Measurements from ENCODE around the gene VPS37C.

Gene VPS37C

DNA sequence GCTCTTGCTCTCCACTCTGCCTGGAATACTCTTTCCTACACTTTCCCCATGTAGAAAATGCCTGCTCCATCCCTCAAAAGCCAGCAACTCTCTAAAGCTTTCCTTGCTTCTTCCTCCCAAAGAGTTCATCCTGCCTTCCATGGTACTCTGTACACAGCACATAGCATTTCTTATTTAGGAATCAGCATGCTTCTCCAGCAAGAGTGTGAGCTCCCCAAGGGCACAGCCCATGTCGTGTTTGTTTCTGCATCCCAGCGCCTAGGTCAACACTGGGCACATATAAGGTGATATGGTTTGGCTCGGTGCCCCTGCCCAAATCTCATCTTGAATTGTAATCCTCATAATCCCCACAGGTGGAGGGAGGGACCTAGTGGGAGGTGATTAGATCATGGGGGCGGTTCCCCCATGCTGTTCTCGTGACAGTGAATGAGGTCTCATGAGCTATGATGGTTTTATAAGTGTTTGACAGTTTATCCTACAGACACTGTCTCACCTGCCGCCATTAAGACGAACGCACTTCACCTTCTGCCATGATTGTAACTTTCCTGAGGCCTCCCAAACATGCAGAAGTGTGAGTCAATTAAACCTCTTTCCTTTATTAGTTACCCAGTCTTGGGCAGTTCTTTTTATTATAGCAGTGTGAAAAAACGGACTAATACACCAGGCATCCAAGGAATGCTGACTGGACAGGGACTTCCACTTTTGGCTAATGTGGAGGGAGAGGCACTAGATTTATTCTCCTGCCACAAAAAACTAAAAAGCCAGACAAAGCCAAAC, 8.2 kb downstream of the VPS37C start:
- no peak for DNase-seq

GRCh38 chr11:61151545-61152252, 9.5 kb downstream of the VPS37C start:
- no peak for DNase-seq

- no peak for DNase-seq
Measured at GRCh38 chr11:61150706-61151544, 10.3 kb downstream of the VPS37C start.

- no peak for DNase-seq
Measured at GRCh38 chr11:61149624-61150615, 11.3 kb downstream of the VPS37C start.

DNA sequence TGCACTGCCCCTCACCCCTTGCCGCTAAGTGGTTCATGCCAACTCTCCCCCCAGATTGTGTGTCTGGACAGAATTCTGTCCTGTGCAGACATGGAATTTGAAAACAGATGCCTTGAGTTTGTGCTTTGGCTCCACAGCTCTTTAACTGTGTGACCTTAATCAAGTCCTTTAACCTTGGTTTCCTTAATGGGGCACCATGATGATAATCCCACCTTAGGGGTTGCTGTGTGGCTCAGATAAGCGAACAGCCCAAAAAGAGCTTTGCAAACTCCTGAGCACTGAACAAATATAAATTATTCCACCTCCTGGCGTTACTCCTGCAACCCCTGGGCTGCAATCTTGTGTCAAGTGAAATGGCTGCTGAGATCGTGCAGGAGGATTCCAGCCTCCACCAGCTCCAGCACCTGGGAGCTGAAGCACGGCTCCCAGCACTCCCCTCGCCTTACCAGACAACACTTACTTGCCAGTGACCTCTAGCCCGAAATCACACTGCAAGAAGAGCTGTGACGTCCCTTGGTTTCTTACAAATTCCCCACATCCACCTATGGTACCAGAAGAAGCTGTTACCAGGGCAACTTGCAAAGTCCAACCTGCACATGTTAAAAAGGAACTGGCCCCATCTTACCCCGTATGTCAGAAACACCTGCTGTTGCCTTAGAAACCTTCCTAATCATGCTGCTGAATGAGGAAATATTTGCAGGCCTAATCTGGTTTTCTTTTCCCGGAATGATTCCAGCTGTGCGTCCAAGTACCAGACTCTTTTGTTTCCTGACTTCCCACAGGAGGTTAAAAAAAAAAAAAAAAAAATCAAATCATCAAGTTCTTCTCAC, 13.2 kb downstream of the VPS37C start:
- DNase-seq: no peak

GRCh38 chr11:61147271-61147670, 14.0 kb downstream of the VPS37C start:
- no peak for DNase-seq

DNA sequence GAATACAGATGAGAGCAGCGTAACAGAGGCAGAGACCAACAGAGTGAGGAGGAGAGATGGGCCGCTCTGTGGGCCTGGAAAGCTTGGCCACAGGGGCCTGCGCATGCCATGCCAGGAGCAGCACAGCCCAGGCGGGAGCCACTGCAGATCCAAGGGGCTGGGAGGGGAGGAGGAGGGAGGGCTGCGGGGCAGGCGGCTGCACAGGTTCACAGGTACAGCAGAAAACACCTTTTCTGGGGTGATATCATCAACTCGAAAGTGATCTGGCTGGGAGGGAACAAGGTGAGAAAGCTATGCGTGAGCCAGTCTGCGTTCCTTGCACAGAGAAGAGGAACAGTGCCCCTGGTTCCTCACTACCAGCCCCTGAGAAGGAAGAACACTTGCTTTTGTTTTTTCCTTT, 14.8 kb downstream of the VPS37C start:
- no peak for DNase-seq

DNA sequence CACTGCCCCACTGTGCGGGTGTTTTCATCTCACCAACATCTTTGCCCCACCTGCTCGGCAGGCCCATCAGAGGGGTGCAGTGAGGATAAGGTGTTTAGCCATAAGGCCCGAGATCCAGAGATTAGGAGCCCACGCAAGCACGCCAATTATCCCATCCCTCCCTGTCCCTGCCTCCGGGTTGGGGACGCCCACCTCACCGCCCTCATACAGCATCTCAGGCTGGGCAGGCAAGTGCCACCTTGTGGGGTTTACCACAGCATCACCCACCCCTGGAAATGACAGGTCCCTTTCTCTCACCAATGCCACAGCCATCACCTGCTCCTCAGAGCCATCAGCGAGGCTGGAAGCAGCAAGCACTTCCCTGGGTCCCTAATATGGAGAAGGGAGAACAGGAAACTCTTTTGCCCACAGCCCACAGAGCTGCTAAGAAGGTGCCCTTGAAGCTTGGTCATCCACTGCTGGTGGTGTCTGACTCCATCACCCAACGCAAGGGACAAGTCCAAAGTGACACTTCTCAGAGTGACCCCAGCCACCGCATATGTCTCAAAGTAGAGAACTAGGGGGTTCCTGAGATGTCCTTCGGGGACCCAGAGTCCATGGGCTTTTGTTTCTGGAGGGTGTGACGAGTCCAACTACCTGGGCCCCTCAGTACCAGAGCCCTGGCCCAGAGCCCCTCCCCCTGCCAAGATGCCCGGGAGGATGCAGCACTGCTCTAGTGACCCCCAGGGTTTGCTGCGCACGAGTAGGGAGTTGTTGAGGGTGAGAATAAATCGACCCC, 15.8 kb downstream of the VPS37C start:
- no peak for DNase-seq

DNA sequence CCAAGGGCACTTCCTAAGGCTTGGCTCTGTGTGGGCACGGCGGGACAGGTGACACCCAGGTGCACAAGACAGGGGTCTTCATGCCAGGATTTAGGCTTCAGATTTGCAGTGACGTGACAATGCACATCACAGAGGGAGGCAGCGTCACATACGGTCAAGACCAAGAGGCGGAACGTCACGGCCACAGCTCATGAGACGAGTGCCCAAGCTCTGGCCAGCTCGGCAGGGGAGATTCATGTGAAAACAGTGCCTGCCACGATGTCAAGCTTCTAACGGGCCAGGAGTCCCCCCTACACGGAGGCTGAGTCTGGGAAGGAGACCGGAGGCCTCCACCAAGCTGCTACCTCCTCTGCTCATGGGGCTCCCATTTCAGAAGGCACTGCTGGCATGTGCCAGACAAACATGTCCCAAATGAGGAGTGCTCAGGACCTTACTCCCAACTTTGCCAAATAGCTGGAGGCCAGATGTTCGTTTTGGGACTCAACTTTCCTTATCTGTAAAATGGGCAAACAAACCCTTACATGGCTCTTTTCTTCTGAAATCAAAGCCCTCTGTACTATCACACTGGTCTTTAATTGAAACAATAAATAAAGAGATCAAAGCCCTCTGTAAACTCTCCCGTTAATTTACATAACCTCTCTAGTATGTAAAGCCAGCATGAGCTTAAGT, 16.6 kb downstream of the VPS37C start:
- DNase-seq: no peak

DNA sequence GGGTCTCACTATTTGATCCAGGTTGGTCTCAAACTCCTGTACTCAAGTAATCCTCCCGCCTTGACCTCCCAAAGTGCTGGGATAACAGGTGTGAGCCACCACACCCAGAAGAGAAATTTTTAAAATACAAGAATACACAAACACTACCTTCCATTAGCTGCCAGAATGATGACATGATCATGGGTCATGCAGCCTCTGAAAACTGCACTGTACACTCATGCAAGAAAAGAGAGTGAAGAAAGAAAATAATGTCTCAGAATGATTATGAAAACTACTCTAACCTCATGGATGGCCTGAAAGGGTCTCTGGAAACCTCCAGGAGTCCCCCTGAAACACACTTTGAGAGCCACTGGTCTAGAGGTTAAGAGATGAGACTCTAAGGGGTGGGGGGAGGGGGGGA, 18.8 kb downstream of the VPS37C start:
- DNase-seq: no peak

- DNase-seq: no peak
Measured at GRCh38 chr11:61141601-61142028, 19.6 kb downstream of the VPS37C start.

DNA sequence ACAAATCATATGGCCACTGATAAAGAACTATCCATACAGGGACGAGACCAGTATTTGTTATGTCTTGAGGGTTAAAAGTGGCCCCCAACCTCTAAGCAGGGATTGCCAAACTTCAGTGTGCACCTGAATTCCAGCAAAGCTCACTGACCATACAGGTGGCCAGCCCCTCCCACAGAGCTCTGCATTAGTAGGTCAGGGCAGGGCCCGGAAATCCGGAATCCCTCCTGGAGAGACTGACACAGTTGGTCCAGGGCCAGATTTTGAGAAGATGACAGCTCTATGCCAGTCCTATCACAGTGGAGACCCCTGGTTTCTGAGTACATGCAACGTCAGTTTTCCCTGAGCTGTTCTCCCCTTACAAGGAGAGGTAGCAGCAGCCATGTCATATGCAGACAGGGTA, 20.8 kb downstream of the VPS37C start:
- no peak for DNase-seq

DNA sequence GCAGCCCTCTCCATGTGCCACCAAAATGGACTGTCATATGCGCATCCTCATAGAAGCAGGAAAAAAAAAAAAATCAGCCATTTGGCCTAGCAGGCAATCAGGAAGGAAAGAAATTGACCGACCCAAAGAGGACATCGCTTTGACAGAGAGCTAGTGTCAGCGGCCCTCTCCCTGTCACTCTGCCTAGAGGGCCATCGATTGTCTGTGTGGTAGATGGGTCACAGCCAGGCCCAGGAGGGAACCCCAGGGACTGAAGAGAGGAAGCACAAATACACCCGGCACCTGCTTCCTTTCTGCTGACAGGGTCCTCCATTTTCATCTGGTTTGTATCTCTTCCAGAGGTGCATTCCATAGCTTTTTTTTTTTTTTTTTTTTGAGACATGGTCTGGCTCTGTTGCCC, 21.8 kb downstream of the VPS37C start:
- no peak for DNase-seq

DNA sequence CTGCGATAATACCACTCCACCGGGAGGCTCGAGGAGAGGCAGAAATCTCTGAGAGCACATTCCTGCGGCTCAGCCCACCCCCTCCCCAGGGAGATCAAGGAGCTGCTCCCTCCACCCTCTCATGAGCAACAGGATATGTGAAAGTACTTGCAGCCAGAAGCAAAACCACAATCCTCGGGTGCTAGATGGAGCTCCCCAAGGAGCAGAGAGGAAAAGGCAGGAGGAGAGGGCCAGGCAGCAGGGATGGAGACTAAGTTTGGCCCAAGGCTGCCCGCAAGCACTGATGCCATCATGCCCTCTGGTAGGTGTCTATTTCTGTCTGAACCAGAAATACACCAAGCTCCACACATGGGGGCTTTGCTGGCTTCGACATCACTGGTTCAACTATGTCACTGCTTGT, 22.3 kb downstream of the VPS37C start:
- DNase-seq: no peak

GRCh38 chr11:61134801-61135257, 26.4 kb downstream of the VPS37C start:
- no peak for DNase-seq

- no peak for DNase-seq
Measured at GRCh38 chr11:61133956-61134662, 27.1 kb downstream of the VPS37C start.

DNA sequence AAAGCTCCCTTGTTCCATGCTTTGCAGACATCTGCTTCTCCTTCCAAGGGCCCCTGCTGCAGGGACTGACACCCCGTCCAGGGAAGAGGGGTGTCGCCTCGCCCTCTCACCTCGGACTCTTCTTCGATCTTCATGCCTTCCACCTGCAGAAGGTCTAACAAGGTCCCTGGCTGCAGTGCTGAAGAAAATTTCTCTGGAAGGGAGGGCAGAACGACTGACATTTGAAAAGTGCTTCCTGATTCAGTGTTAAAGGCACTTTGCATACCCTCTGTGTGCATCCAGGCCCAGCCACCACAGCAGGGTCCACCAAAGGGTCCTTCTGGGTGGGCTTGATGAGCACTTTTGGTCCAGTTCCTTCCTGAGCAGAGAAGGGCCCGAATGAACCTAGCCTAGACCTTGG, 28.1 kb downstream of the VPS37C start:
- DNase-seq: no peak

DNA sequence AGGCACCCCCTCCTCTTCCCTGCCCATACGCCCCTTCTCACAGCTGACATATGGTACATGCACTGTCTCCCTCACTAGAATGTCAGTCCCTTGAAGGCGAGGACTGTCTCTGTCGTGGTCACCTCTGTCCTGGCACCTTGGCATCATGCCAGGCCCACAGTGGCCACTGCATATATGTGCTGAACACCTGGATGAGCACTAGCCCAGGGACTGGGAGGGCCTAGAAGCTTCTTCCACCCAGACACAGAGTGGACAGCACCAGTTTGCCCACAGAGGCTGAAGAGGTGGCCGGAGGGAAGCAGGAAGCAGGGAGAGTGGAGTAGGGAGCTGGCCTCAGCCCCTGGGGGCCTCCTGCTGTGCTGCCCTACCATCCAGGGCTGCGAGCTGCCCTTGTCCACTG, 28.6 kb downstream of the VPS37C start:
- DNase-seq: no peak

GRCh38 chr11:61131998-61132555, 29.1 kb downstream of the VPS37C start:
- no peak for DNase-seq

All from activated CD8-positive, alpha-beta memory T cell treated with anti-CD3 and anti-CD28 coated beads, Interleukin-2, amount 50 U/mL, for 4 hours (primary cell).